Esophagus squamous epithelium (tissue), 4 donors: ENCODE results near the gene ZNF330.

Source experiments
- POLR2A ChIP-seq, 4 donors: fragments of 450-650 bp; IDR thresholded peaks; one replicate each; pipeline ENCODE4 v1.6.1; 2017; ENCODE audit warnings: antibody characterized with exemption in 4 of 4, mild to moderate bottlenecking in 4 of 4, moderate library complexity in 3 of 4
- TF ChIP-seq, protein P1 (sequence below), 6 experiments: fragments of 450-650 bp in 4 of 6; fragments of 200-600 bp in 2 of 6; sonication (generic) in 2 of 6; IDR thresholded peaks; one replicate each; pipeline ENCODE4 v1.5.1; 2016 to 2019; ENCODE audit warnings: antibody characterized with exemption in 6 of 6, mild to moderate bottlenecking in 4 of 6, moderate library complexity in 4 of 6

DNA sequence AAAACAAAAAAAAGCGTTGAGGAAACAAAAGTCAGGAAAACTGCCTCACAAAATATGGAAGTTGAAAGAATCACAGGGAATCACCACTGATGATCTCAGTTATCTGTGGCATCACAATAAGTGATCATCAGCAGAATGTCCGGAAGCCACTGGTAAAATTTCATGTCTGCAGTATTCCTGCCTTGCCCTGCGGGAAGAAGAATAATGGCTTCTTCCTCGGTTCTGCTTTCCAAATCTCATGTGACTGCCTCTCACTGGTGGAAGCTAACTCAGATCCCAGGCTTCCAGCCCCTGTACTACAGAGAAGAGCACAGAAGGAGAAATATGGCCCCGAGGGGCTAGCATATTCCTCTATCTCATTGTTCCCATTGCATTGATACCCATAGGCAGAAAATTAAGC, 12.7 kb upstream of the ZNF330 start:
- TF ChIP-seq POLR2A (IDR thresholded peaks at IDR 0.05) = no peak
- TF ChIP-seq, protein P1, sequence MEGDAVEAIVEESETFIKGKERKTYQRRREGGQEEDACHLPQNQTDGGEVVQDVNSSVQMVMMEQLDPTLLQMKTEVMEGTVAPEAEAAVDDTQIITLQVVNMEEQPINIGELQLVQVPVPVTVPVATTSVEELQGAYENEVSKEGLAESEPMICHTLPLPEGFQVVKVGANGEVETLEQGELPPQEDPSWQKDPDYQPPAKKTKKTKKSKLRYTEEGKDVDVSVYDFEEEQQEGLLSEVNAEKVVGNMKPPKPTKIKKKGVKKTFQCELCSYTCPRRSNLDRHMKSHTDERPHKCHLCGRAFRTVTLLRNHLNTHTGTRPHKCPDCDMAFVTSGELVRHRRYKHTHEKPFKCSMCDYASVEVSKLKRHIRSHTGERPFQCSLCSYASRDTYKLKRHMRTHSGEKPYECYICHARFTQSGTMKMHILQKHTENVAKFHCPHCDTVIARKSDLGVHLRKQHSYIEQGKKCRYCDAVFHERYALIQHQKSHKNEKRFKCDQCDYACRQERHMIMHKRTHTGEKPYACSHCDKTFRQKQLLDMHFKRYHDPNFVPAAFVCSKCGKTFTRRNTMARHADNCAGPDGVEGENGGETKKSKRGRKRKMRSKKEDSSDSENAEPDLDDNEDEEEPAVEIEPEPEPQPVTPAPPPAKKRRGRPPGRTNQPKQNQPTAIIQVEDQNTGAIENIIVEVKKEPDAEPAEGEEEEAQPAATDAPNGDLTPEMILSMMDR (IDR thresholded peaks at IDR 0.05) = no peak
